ENCODE measurements around the gene FGF19. TPM values are rescaled to one million over a fixed set of nuclear protein-coding genes. Genes with fewer than 3 reads are reported as not detected.

The FGF19 gene
- total and polyA plus RNA-seq, 2 donors (not counting 1 experiment from before 2014, with no cell fraction given) = not detected

DNA sequence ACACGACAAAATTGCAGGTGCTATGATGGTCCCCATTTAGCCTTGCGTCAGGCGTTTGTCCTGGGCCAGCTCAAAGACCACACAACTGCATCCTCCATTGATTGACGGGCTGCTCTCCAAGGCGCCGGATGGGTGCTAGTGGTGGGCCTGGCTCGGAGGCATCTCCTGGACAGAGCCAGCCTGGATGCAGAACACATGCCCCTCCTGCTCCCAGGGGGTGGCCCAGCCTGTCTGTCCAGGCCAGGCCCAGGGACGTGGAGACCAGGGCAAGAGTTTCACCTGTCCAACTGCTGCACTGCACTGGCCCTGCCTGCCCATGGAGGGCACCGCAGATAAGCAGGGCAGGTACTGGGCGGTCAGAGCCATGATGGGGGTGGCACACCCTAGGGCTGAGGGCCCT lies 23.4 kb upstream of the FGF19 start:
- no peak for TF ChIP-seq EZH2 (IDR thresholded peaks at IDR 0.05; ENCODE audit: low read length, missing control alignments)
- TF ChIP-seq, protein P1, sequence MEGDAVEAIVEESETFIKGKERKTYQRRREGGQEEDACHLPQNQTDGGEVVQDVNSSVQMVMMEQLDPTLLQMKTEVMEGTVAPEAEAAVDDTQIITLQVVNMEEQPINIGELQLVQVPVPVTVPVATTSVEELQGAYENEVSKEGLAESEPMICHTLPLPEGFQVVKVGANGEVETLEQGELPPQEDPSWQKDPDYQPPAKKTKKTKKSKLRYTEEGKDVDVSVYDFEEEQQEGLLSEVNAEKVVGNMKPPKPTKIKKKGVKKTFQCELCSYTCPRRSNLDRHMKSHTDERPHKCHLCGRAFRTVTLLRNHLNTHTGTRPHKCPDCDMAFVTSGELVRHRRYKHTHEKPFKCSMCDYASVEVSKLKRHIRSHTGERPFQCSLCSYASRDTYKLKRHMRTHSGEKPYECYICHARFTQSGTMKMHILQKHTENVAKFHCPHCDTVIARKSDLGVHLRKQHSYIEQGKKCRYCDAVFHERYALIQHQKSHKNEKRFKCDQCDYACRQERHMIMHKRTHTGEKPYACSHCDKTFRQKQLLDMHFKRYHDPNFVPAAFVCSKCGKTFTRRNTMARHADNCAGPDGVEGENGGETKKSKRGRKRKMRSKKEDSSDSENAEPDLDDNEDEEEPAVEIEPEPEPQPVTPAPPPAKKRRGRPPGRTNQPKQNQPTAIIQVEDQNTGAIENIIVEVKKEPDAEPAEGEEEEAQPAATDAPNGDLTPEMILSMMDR (conservative IDR thresholded peaks at IDR 0.05 in 1 of 2, IDR thresholded peaks at IDR 0.05 in 1 of 2; ENCODE audit: low read depth in 1 of 2, low read length in 2 of 2) = no peak
- H2AFZ ChIP-seq (ENCODE audit: low read length) = no peak overlapping the region
- H3K4me2 ChIP-seq (ENCODE audit: extremely low read depth, insufficient read depth, low read length) = no peak overlapping the region
- no peaks in the 10 kb centered on the region for H3K27me3 ChIP-seq (ENCODE audit: control insufficient read depth, insufficient read depth, low read length)
- H3K4me3 ChIP-seq (replicated peaks in 1 of 4; ENCODE audit: control extremely low read depth in 1 of 4, insufficient read depth in 1 of 4, low read depth in 3 of 4, low read length in 4 of 4) = no peak overlapping the region
- no peaks in the 10 kb centered on the region for H4K20me1 ChIP-seq (ENCODE audit: control insufficient read depth, extremely low read depth, insufficient read depth, low read length)
- no peak overlapping the region for H3K27ac ChIP-seq (ENCODE audit: insufficient read depth, low read length)
- no peaks in the 10 kb centered on the region for H3K9me3 ChIP-seq (ENCODE audit: control insufficient read depth, insufficient read depth, low read depth, low read length)
- H3K9ac ChIP-seq (ENCODE audit: insufficient read depth, low read length) = no peak overlapping the region
- no peaks in the 10 kb centered on the region for H3K4me1 ChIP-seq (ENCODE audit: control insufficient read depth, extremely low read depth, insufficient read depth, low read length)
- no peaks in the 10 kb centered on the region for H3K79me2 ChIP-seq (ENCODE audit: control insufficient read depth, insufficient read depth, low read length)
- H3K36me3 ChIP-seq (ENCODE audit: control insufficient read depth, insufficient read depth, low read length) = no peaks in the 10 kb centered on the region
- DNase-seq (ENCODE audit: low read depth in 2 of 2) = no peak

DNA sequence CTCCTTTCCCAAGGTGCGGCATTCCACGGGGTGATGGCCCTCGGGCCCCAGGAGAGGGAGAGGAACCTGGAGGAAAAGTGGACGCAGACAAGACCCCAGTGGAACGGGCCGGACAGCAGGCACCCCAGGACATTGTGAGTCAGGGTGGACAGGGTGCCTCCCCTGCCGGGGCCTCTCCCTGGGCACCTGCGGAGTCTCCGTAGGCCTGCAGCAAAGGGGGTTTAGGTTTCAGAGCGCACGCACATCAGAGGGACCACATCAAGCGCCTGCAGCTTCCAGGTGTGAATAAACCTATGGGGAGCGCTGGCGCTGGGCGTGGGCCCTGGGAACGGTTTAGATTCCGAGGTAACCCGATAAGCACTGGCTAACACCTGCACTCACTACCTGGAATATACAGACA lies 22.7 kb upstream of the FGF19 start:
- Histone ChIP-seq H3K36me3 (ENCODE audit: control insufficient read depth, insufficient read depth, low read length) (no peaks in the 10 kb centered on the region), H3K9me3 (ENCODE audit: control insufficient read depth, insufficient read depth, low read depth, low read length) (no peaks in the 10 kb centered on the region), H3K27ac (ENCODE audit: insufficient read depth, low read length) (no peak overlapping the region), H4K20me1 (ENCODE audit: control insufficient read depth, extremely low read depth, insufficient read depth, low read length) (no peaks in the 10 kb centered on the region), H3K4me3 (replicated peaks in 1 of 4; ENCODE audit: control extremely low read depth in 1 of 4, insufficient read depth in 1 of 4, low read depth in 3 of 4, low read length in 4 of 4) (no peak overlapping the region), H3K4me2 (ENCODE audit: extremely low read depth, insufficient read depth, low read length) (no peak overlapping the region), H3K27me3 (ENCODE audit: control insufficient read depth, insufficient read depth, low read length) (no peaks in the 10 kb centered on the region), H2AFZ (ENCODE audit: low read length) (no peak overlapping the region), H3K9ac (ENCODE audit: insufficient read depth, low read length) (no peak overlapping the region), H3K4me1 (ENCODE audit: control insufficient read depth, extremely low read depth, insufficient read depth, low read length) (no peaks in the 10 kb centered on the region), H3K79me2 (ENCODE audit: control insufficient read depth, insufficient read depth, low read length) (no peaks in the 10 kb centered on the region)
- TF ChIP-seq EZH2 (IDR thresholded peaks at IDR 0.05; ENCODE audit: low read length, missing control alignments) = no peak
- TF ChIP-seq, protein P1 (conservative IDR thresholded peaks at IDR 0.05 in 1 of 2, IDR thresholded peaks at IDR 0.05 in 1 of 2; ENCODE audit: low read depth in 1 of 2, low read length in 2 of 2) = no peak
- no peak for DNase-seq (ENCODE audit: low read depth in 2 of 2)

DNA sequence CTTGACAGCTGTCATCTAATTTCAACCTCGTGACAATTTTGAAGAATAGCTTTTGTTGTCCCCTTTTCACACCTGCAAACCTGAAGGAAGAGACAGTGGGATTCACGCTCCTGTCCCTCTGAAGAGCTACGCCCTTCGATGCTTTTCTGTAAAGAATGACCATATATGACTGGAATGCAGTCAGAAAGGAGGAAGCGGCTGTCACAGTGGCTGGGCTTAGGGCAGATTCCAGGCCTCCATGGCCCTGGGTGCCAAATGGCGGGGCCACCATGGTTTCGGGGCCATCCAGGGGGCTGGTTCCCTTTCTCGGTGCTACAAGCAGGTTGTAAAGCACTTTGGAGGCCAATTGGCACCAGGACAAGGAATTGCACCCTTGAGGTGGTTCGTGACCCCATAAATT lies 22.2 kb upstream of the FGF19 start:
- Histone ChIP-seq H3K36me3 (ENCODE audit: control insufficient read depth, insufficient read depth, low read length) (no peaks in the 10 kb centered on the region), H3K79me2 (ENCODE audit: control insufficient read depth, insufficient read depth, low read length) (no peaks in the 10 kb centered on the region), H4K20me1 (ENCODE audit: control insufficient read depth, extremely low read depth, insufficient read depth, low read length) (no peaks in the 10 kb centered on the region), H3K9me3 (ENCODE audit: control insufficient read depth, insufficient read depth, low read depth, low read length) (no peaks in the 10 kb centered on the region), H3K4me1 (ENCODE audit: control insufficient read depth, extremely low read depth, insufficient read depth, low read length) (no peaks in the 10 kb centered on the region), H3K4me2 (ENCODE audit: extremely low read depth, insufficient read depth, low read length) (no peak overlapping the region), H3K4me3 (replicated peaks in 1 of 4; ENCODE audit: control extremely low read depth in 1 of 4, insufficient read depth in 1 of 4, low read depth in 3 of 4, low read length in 4 of 4) (no peak overlapping the region), H2AFZ (ENCODE audit: low read length) (no peak overlapping the region), H3K27ac (ENCODE audit: insufficient read depth, low read length) (no peak overlapping the region), H3K27me3 (ENCODE audit: control insufficient read depth, insufficient read depth, low read length) (no peaks in the 10 kb centered on the region), H3K9ac (ENCODE audit: insufficient read depth, low read length) (no peak overlapping the region)
- DNase-seq (ENCODE audit: low read depth in 2 of 2) = no peak
- TF ChIP-seq EZH2 (IDR thresholded peaks at IDR 0.05; ENCODE audit: low read length, missing control alignments) = no peak
- TF ChIP-seq, protein P1 (conservative IDR thresholded peaks at IDR 0.05 in 1 of 2, IDR thresholded peaks at IDR 0.05 in 1 of 2; ENCODE audit: low read depth in 1 of 2, low read length in 2 of 2) = no peak

Data from fibroblast of lung (primary cell).